ENCODE data around the gene MPG. TPM values are rescaled to one million over a fixed set of nuclear protein-coding genes. Genes with fewer than 3 reads are reported as not detected.

Gene MPG
- polyA plus RNA-seq, 1 of the 3 experiments (the other 2 are of a cell fraction) = 98.3 TPM

GRCh38 chr16:60929-61878 lies 16.8 kb upstream of the MPG start:
- 88% methylated on average over 34 of the region's 89 CpGs for WGBS (ENCODE audit: low lambda C conversion rate)
- Histone ChIP-seq H3K36me3 (replicated peaks in 1 of 2; ENCODE audit: control insufficient read depth in 1 of 2, insufficient read depth in 2 of 2, low read length in 1 of 2) (peaks cover 11 to 71% of the 10 kb centered on the region in 2 experiments), H2AFZ (ENCODE audit: low read depth) (no peak overlapping the region), H3F3A (replicated peaks; ENCODE audit: insufficient read depth) (no peaks in the 10 kb centered on the region), H3K4me2 (no peak overlapping the region), H3K4me1 (ENCODE audit: control insufficient read depth in 1 of 2, insufficient read depth in 2 of 2, low read depth in 1 of 2, low read length in 1 of 2) (peaks cover 0 to 3% of the 10 kb centered on the region in 2 experiments; a peak in 1 of 4 replicates), H3K27me3 (ENCODE audit: insufficient read depth) (no peaks in the 10 kb centered on the region), H3K27ac (ENCODE audit: low read depth in 2 of 2, low read length in 1 of 2) (no peak overlapping the region), H3K9me2 (no peaks in the 10 kb centered on the region), H3K9ac (no peak overlapping the region), H3K4me3 (ENCODE audit: low read depth in 2 of 2, low read length in 1 of 2) (no peak overlapping the region), H3K79me2 (ENCODE audit: insufficient read depth) (peaks cover 11% of the 10 kb centered on the region; the same call in 1 of the 2 replicates), H4K20me1 (ENCODE audit: insufficient read depth) (peaks cover 17% of the 10 kb centered on the region), H3K9me3 (no peaks in the 10 kb centered on the region)
- POLR2A ChIA-PET = no interaction called here
- TF ChIP-seq USF2 (IDR thresholded peaks at IDR 0.05; ENCODE audit: borderline replicate concordance, low read depth, low read length) (no peak), TCF12 (IDR thresholded peaks at IDR 0.05) (no peak), GABPA (IDR thresholded peaks at IDR 0.05; ENCODE audit: low read depth) (no peak), GATA2 (CRISPR knock-in tag; IDR thresholded peaks at IDR 0.05) (no peak), RXRA (IDR thresholded peaks at IDR 0.05; ENCODE audit: borderline replicate concordance, low read depth) (no peak), TAF1 (IDR thresholded peaks at IDR 0.05; ENCODE audit: borderline replicate concordance, low read depth, low read length) (no peak), NRF1 (IDR thresholded peaks at IDR 0.05; ENCODE audit: low read depth, low read length) (no peak), SMC3 (IDR thresholded peaks at IDR 0.05; ENCODE audit: low read depth, low read length) (no peak), FOXJ3 (CRISPR knock-in tag; IDR thresholded peaks at IDR 0.05) (no peak), TEAD4 (IDR thresholded peaks at IDR 0.05; ENCODE audit: borderline replicate concordance, insufficient read depth) (no peak), RFX5 (IDR thresholded peaks at IDR 0.05; ENCODE audit: low read length) (no peak), MAX (IDR thresholded peaks at IDR 0.05; ENCODE audit: low read depth) (no peak), MEF2A (IDR thresholded peaks at IDR 0.05; ENCODE audit: borderline replicate concordance, low read depth) (no peak), EP300 (IDR thresholded peaks at IDR 0.05; ENCODE audit: borderline replicate concordance in 1 of 2, low read depth in 1 of 2, low read length in 1 of 2) (no peak), FOXM1 (IDR thresholded peaks at IDR 0.05; ENCODE audit: low read depth) (no peak), NFIC (IDR thresholded peaks at IDR 0.05; ENCODE audit: borderline replicate concordance) (no peak), RAD21 (IDR thresholded peaks at IDR 0.05; ENCODE audit: low read length) (no peak), MXI1 (IDR thresholded peaks at IDR 0.05; ENCODE audit: low read depth, low read length) (no peak)
- TF ChIP-seq, protein P1, sequence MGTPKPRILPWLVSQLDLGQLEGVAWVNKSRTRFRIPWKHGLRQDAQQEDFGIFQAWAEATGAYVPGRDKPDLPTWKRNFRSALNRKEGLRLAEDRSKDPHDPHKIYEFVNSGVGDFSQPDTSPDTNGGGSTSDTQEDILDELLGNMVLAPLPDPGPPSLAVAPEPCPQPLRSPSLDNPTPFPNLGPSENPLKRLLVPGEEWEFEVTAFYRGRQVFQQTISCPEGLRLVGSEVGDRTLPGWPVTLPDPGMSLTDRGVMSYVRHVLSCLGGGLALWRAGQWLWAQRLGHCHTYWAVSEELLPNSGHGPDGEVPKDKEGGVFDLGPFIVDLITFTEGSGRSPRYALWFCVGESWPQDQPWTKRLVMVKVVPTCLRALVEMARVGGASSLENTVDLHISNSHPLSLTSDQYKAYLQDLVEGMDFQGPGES (IDR thresholded peaks at IDR 0.05; ENCODE audit: low read depth, low read length) = no peak
- TF ChIP-seq, protein P2, sequence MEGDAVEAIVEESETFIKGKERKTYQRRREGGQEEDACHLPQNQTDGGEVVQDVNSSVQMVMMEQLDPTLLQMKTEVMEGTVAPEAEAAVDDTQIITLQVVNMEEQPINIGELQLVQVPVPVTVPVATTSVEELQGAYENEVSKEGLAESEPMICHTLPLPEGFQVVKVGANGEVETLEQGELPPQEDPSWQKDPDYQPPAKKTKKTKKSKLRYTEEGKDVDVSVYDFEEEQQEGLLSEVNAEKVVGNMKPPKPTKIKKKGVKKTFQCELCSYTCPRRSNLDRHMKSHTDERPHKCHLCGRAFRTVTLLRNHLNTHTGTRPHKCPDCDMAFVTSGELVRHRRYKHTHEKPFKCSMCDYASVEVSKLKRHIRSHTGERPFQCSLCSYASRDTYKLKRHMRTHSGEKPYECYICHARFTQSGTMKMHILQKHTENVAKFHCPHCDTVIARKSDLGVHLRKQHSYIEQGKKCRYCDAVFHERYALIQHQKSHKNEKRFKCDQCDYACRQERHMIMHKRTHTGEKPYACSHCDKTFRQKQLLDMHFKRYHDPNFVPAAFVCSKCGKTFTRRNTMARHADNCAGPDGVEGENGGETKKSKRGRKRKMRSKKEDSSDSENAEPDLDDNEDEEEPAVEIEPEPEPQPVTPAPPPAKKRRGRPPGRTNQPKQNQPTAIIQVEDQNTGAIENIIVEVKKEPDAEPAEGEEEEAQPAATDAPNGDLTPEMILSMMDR (IDR thresholded peaks at IDR 0.05) = no peak
- CTCF ChIA-PET = interaction anchor here (0.9 to 21.2 kb wide), 4 partner anchors 7 to 119 kb away, joined by 3 to 793 read pairs (median 56); partner anchors contain the start of gene HBQ1
- no peak for DNase-seq
